Esophagus muscularis mucosa (tissue), 4 donors: ENCODE measurements around the gene PLCH1. TPM values are rescaled to one million over a fixed set of nuclear protein-coding genes. Genes with fewer than 3 reads are reported as not detected.

Source experiments
- DNase-seq: peaks from one replicate; pipeline ENCODE4 v3.0.0-alpha.2; 2017; ENCODE audit errors: extremely low spot score
- H3K27ac ChIP-seq, 4 donors: fragments of 200-600 bp; sonication (generic); replicated peaks in 1 of 4; 1 replicate in 3 of 4; 2 replicates in 1 of 4; pipeline ENCODE4 v1.5.1; 2016 to 2019; ENCODE audit warnings: mild to moderate bottlenecking in 1 of 4
- H3K27me3 ChIP-seq, 4 donors: fragments of 200-600 bp; sonication (generic); one replicate each; pipeline versions ENCODE4 v1.5.1 to v1.6.0; 2016 to 2019
- H3K36me3 ChIP-seq, 4 donors: fragments of 200-600 bp; sonication (generic); one replicate each; pipeline ENCODE4 v1.5.1; 2016 to 2019
- H3K4me1 ChIP-seq, 4 donors: fragments of 200-600 bp; sonication (generic); one replicate each; pipeline ENCODE4 v1.5.1; 2016 to 2019
- H3K4me3 ChIP-seq, 4 donors: fragments of 200-600 bp; sonication (generic); 1 replicate in 2 of 4; 2 replicates in 2 of 4; pipeline ENCODE4 v1.5.1; 2016 to 2019; ENCODE audit warnings: mild to moderate bottlenecking in 4 of 4, moderate library complexity in 1 of 4
- H3K9me3 ChIP-seq, 4 donors: fragments of 200-600 bp; sonication (generic); 1 replicate in 3 of 4; 2 replicates in 1 of 4; pipeline ENCODE4 v1.5.1; 2016 to 2019
- EP300 ChIP-seq: sonication (generic); formaldehyde crosslinking; IDR thresholded peaks from one replicate; pipeline ENCODE4 v1.6.1; 2017; ENCODE audit warnings: antibody characterized with exemption
- POLR2A ChIP-seq: fragments of 450-650 bp; IDR thresholded peaks from one replicate; pipeline ENCODE4 v1.6.1; 2017; ENCODE audit warnings: antibody characterized with exemption, moderate library complexity, mild to moderate bottlenecking, low read depth
- POLR2AphosphoS5 ChIP-seq, 2 donors: sonication (generic); formaldehyde crosslinking; IDR thresholded peaks; one replicate each; pipeline ENCODE4 v1.6.1; 2017; ENCODE audit warnings: antibody characterized with exemption in 2 of 2
- WGBS: methylation state at CpG from one replicate; pipeline ENCODE4 v1.1.5; 2018; 5-methylcytosine and 5-hydroxymethylcytosine counted together
- intact Hi-C: fragments of 100-400 bp; cut with DNase I; formaldehyde crosslinking; loops from one replicate; pipeline ENCODE4 v1.15.1; 2023
- total RNA-seq, 4 donors: library from RNA; depleted of rRNA; stranded (reverse); fragments of >200 nt; gene quantifications; one replicate each; pipeline versions ENCODE4 v1.1.0 to v1.2.1, GENCODE V29; 2016
- TF ChIP-seq, protein P1 (sequence below), 3 experiments: fragments of 200-600 bp in 2 of 3; fragments of 450-650 bp in 1 of 3; sonication (generic) in 2 of 3; IDR thresholded peaks; one replicate each; pipeline ENCODE4 v1.5.1; 2017 to 2019; ENCODE audit warnings: antibody characterized with exemption in 3 of 3, mild to moderate bottlenecking in 2 of 3, moderate library complexity in 1 of 3

The PLCH1 gene
- total RNA-seq, 4 donors from 2014 or later = under 0.01 to 0.52 (median 0.36) TPM

DNA sequence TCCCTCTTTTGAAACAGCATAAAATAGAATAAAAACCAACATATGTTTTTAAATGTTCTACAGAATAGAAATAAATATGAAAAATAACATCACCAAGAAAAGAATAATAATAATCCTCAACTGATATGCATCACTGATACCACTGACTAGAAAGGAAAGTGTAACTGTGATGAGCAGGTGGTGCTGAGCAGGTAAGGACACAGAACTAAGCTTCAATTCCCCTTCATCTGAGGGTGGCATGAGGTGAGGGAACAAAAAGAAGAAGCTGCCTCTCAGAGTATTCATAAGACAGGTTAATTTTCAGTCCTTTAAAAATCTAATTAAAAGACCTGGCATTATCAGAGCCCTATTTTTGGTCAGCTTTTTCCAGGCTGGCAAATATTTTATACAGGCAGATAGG lies 216.3 kb downstream of the PLCH1 start:
- Histone ChIP-seq H3K4me1 (no peaks in the 10 kb centered on the region), H3K27ac (no peak overlapping the region), H3K9me3 (peaks cover 0 to 6% (median 0%) of the 10 kb centered on the region in 4 donors), H3K27me3 (no peaks in the 10 kb centered on the region), H3K36me3 (no peaks in the 10 kb centered on the region), H3K4me3 (no peak overlapping the region)
- TF ChIP-seq EP300 (no peak), POLR2AphosphoS5 (IDR thresholded peaks at IDR 0.05) (no peak), POLR2A (no peak)
- TF ChIP-seq, protein P1, sequence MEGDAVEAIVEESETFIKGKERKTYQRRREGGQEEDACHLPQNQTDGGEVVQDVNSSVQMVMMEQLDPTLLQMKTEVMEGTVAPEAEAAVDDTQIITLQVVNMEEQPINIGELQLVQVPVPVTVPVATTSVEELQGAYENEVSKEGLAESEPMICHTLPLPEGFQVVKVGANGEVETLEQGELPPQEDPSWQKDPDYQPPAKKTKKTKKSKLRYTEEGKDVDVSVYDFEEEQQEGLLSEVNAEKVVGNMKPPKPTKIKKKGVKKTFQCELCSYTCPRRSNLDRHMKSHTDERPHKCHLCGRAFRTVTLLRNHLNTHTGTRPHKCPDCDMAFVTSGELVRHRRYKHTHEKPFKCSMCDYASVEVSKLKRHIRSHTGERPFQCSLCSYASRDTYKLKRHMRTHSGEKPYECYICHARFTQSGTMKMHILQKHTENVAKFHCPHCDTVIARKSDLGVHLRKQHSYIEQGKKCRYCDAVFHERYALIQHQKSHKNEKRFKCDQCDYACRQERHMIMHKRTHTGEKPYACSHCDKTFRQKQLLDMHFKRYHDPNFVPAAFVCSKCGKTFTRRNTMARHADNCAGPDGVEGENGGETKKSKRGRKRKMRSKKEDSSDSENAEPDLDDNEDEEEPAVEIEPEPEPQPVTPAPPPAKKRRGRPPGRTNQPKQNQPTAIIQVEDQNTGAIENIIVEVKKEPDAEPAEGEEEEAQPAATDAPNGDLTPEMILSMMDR (IDR thresholded peaks at IDR 0.05) = no peak
- intact Hi-C loops = no loop called here
- DNase-seq = no peak

DNA sequence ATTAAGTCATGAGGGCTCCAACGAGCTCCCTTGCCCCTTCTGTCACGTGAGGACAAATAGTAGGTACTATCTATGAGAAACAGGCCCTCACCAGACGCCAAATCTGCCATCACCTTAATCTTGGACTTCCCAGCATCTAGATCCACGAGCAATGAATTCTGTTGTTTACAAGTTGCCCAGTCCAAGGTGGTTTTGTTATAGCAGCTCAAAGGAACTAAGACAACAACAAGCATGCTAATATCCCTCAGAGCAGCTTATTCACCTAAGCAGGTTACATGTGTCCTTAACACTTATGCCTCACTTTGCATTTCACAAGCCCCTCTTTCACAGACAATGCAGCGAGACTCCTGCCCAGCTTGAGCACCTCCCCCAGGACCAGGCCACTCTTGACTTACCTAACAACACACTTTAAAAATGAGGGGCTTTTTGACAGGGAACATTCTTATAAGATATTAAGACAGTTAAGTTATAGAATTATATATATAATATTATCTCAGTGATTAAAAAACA lies 219.5 kb downstream of the PLCH1 start:
- DNase-seq = no peak
- intact Hi-C loops = no loop called here
- H3K4me1 ChIP-seq = no peaks in the 10 kb centered on the region
- no peaks in the 10 kb centered on the region for H3K36me3 ChIP-seq
- no peak overlapping the region for H3K4me3 ChIP-seq
- 86% methylated on average over 5 of the region's 5 CpGs for WGBS
- no peaks in the 10 kb centered on the region for H3K9me3 ChIP-seq
- H3K27ac ChIP-seq = no peak overlapping the region
- TF ChIP-seq, protein P1 (IDR thresholded peaks at IDR 0.05) = no peak
- TF ChIP-seq EP300 = no peak
- TF ChIP-seq POLR2A = no peak
- no peak for TF ChIP-seq POLR2AphosphoS5 (IDR thresholded peaks at IDR 0.05)
- H3K27me3 ChIP-seq = no peaks in the 10 kb centered on the region

DNA sequence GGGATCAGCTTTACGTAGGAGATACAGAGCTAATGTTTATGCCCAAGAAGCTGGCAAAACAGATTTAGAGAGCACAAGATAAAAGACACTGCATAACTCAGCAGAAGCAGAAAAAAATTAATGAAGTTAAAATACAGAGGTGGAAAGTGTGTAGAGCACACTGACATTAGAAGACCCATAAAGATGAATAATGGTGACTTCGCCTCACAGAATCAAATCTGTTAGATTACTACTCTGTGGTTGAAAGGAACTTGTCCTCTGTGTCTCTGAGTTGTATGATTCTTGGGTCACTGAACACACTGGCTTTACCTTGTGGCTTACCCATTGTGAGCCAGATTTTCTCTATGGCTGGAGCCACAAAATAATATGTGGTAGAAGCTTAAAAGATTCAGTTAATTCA lies 224.4 kb downstream of the PLCH1 start:
- H3K27ac ChIP-seq = no peak overlapping the region
- H3K27me3 ChIP-seq = no peaks in the 10 kb centered on the region
- no peak for TF ChIP-seq EP300
- TF ChIP-seq, protein P1 (IDR thresholded peaks at IDR 0.05) = no peak
- no peak for TF ChIP-seq POLR2A
- no peak for TF ChIP-seq POLR2AphosphoS5 (IDR thresholded peaks at IDR 0.05)
- DNase-seq = no peak
- no peaks in the 10 kb centered on the region for H3K4me1 ChIP-seq
- 59% methylated on average over 2 of the region's 2 CpGs for WGBS
- H3K4me3 ChIP-seq = no peak overlapping the region
- H3K36me3 ChIP-seq = no peaks in the 10 kb centered on the region
- intact Hi-C loops = no loop called here
- H3K9me3 ChIP-seq = no peaks in the 10 kb centered on the region

DNA sequence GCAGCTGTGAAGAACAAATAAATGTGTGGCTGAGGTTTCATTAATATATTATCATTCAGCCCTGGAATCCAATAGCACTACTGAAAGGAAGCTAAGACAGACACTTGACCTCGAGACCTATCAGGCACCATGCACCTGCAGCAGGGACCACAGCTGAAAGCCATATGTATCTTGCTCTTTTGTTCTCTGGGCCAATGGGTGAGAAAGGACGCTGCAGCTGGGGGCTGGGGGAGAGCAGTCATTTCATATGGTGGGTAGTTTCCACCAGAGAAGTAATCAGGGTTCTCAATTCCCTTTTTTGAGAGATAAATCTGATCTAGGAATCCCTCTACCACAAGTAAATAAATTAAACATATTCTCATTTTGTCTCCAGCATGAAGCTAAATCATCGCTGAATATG lies 225.8 kb downstream of the PLCH1 start:
- WGBS = 77% methylated on average over 3 of the region's 3 CpGs
- TF ChIP-seq POLR2A (no peak), EP300 (no peak)
- TF ChIP-seq, protein P1 (IDR thresholded peaks at IDR 0.05) = no peak
- DNase-seq = no peak

DNA sequence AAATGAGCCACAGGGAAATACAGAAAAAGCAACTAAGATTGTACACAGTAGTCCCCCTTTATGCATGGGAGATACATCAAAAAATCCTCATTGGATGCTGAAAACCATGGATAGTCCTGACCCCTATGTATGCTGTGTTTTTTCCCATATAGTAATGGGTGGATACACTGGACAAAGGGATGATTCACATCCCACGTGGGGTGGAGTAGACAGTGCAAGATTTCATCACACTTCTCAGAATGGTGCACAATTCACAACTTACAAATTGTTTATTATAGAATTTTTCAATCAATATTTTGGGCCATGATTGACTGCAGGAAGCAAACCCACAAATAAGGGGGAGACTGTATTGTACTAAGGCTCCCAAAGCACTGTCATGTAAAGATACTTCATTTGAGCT lies 227.0 kb downstream of the PLCH1 start:
- no peak overlapping the region for H3K27ac ChIP-seq

More for the DNA sequence above, 225.8 kb downstream of the PLCH1 start:
- H3K27ac ChIP-seq = no peak overlapping the region
- H3K4me3 ChIP-seq = no peak overlapping the region
- no peaks in the 10 kb centered on the region for H3K36me3 ChIP-seq
- H3K9me3 ChIP-seq = no peaks in the 10 kb centered on the region
- intact Hi-C loops = no loop called here
- H3K27me3 ChIP-seq = no peaks in the 10 kb centered on the region
- H3K4me1 ChIP-seq = no peaks in the 10 kb centered on the region

More for the DNA sequence above, 227.0 kb downstream of the PLCH1 start:
- no peaks in the 10 kb centered on the region for H3K27me3 ChIP-seq
- no peak overlapping the region for H3K4me3 ChIP-seq
- intact Hi-C loops = no loop called here
- no peak for DNase-seq
- no peaks in the 10 kb centered on the region for H3K4me1 ChIP-seq
- H3K9me3 ChIP-seq = no peaks in the 10 kb centered on the region
- no peaks in the 10 kb centered on the region for H3K36me3 ChIP-seq
- WGBS = 81% methylated on average over 1 of the region's 1 CpG
- TF ChIP-seq, protein P1 (IDR thresholded peaks at IDR 0.05) = no peak
- TF ChIP-seq POLR2AphosphoS5 (IDR thresholded peaks at IDR 0.05) = no peak
- TF ChIP-seq EP300 = no peak
- TF ChIP-seq POLR2A = no peak
